ENCODE results near the gene LRRC43.
"Not testable (repeated sequence)": the region's sequence is repeated elsewhere in the genome, so short reads cannot be mapped to it uniquely, and the experiment has no call there.

Gene LRRC43

GRCh38 chr12:122155705-122156104 lies 27.2 kb upstream of the LRRC43 start:
- no peak for DNase-seq (ENCODE audit: low spot score)

DNA sequence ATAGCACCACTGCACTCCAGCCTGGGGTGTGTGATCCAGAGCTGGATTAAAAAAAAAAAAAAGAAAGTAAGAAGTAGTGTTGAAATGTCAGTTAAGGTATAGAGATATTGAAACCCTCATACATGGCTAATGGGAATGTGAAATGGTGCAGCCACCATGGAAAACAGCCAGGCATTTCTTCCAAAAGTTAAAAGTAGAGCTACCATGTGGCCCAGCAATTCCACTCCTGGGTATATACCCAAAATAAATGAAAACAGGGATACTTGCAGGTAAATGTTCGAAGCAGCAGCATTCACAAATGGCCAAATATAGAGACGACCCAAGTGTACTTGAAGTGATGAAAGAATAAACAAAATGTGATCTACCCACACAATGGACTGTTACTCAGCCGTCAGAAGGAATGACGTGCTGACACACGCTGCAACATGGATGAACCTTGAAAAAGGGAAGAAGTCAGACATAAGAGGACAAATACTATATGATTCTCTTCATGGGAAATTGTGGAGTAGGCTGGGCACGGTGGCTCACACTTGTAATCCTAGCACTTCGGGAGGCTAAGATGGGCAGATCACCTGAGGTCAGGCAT lies 24.1 kb upstream of the LRRC43 start:
- no peak for DNase-seq (ENCODE audit: low spot score)

GRCh38 chr12:122159882-122160281 lies 23.0 kb upstream of the LRRC43 start:
- DNase-seq (ENCODE audit: low spot score), result no peak

DNA sequence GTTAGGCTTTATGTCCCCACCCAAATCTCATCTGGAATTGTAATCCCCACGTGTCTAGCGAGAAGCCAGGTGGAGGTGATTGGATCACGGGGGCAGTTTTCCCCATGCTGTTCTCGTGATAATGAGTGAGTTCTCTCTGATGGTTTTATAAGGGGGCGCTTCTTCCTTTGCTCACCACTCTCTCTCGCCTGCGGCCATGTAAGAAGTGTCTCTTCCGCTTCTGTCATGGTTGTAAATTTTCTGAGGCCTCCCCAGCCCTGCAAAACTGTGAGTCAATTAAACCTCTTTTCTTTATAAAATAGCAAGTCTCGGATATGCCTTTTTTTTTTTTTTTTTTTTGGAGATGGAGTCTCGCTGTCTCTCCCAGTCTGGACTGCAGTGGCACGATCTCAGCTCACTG lies 22.2 kb upstream of the LRRC43 start:
- DNase-seq (ENCODE audit: low spot score), result no peak

- DNase-seq (ENCODE audit: low spot score), result no peak
Measured at GRCh38 chr12:122161682-122162081, 21.2 kb upstream of the LRRC43 start.

GRCh38 chr12:122162976-122163375 lies 19.9 kb upstream of the LRRC43 start:
- DNase-seq (ENCODE audit: low spot score), result no peak

- no peak for DNase-seq (ENCODE audit: low spot score)
Measured at GRCh38 chr12:122166422-122167349, 16.2 kb upstream of the LRRC43 start.

GRCh38 chr12:122167356-122167925 lies 15.5 kb upstream of the LRRC43 start:
- DNase-seq (ENCODE audit: low spot score), result no peak

- no peak for DNase-seq (ENCODE audit: low spot score)
Measured at GRCh38 chr12:122168492-122168891, 14.4 kb upstream of the LRRC43 start.

DNA sequence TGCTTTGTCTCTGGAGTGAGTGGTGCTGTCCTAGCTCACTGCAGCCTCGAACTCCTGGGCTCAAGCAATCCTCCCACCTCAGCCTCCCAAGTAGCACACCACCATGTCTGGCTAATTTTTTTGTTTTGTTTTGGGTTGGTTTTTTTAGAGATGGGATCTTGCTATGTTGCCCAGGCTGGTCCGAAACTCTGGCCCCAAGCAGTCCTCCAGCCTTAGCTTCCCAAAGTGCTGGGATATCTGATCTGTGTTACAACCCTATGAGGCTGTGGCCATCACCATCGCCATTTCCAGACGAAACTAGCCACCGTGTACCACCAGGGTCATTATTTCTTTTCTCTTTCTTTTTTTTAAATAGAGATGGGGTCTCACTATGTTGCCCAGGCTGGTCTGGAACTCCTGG lies 11.5 kb upstream of the LRRC43 start:
- DNase-seq (ENCODE audit: low spot score), result no peak

- DNase-seq (ENCODE audit: low spot score), result no peak
Measured at GRCh38 chr12:122172262-122172939, 10.5 kb upstream of the LRRC43 start.

GRCh38 chr12:122174155-122174845 lies 8.6 kb upstream of the LRRC43 start, which contains the start of gene IL31:
IL31 (minus strand) TSS chr12:122174221; CDS start chr12:122174172, 49 bp downstream.
- DNase-seq (ENCODE audit: low spot score), result no peak

DNA sequence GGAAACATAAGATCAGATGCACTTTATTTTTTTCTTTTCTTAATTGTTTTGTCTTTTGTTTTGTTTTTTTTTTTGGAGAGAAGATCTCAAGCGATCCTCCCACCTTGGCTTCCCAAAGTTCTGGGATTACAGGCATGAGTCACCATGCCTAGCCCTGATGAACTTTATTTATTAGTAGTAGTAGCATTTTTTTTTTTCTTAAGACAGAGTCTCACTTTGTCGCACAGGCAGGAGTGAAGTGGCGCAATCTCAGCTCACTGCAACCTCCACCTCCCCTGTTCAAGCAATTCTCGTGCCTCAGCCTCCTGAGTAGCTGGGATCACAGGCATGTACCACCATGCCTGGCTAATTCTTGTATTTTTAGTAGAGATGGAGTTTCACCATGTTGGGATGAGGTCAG lies 6.5 kb upstream of the LRRC43 start:
- not testable (repeated sequence) for DNase-seq (ENCODE audit: low spot score)

DNA sequence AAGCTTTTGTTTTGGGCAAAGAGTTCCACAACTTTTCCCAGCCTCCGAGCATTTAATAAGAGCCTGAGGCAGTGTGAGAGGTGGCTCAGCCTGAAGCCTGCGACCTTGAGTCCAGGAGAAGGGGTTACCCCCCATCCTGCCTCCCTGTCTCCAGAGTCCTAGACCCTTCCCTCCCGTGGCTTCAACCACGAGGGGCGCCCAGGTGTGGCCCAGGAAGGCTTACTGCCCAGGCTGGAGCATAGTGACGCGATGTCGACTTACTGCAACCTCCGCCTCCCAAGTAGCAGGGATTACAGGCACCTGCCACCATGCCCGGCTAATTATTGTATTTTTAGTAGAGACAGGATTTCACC lies 641 bp downstream of the LRRC43 start:
- DNase-seq (ENCODE audit: low spot score), result no peak

DNA sequence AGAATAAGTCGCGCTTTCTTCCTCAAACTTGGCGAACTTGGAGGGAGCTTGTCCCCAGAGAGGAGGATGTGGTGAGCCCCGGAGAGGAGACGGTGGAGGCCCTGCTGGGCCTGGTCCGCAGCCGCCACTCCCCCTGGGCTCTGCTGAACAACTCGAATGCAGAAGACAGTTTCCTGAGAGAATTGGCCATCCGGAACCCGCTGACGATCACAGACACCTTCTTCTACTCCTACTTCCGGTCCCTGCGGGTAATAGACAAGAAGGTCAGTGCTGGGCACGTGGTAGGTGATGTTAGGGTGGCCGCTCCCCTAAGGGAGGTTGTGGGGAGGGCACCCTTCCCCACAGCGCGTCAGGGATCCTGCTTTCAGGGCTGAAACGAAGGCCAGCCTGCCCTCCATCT lies 1.6 kb downstream of the LRRC43 start:
- DNase-seq (ENCODE audit: low spot score), result no peak

DNA sequence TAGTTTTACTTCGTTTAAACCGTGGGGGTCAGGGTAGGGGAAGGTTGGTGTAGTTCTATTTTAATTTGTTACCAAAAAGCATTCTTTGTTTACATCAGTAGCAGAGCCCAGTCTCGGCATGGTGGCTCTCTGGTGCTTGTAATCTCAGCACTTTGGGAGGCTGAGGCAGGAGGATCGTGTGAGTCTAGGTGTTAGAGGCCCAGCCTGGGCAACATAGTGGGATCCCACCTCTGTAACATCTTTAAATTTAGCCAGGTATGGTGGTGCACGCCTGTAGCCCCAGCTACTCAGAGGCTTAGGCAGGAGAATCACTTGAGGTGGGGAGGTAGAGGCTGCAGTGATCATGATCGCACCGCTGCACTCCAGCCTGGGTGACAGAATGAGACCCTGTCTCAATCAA lies 2.2 kb downstream of the LRRC43 start:
- DNase-seq (ENCODE audit: low spot score), result no peak

- no peak for DNase-seq (ENCODE audit: low spot score)
Measured at GRCh38 chr12:122185494-122186082, 2.7 kb downstream of the LRRC43 start.

GRCh38 chr12:122187466-122187865 lies 4.5 kb downstream of the LRRC43 start:
- DNase-seq (ENCODE audit: low spot score), result no peak

DNA sequence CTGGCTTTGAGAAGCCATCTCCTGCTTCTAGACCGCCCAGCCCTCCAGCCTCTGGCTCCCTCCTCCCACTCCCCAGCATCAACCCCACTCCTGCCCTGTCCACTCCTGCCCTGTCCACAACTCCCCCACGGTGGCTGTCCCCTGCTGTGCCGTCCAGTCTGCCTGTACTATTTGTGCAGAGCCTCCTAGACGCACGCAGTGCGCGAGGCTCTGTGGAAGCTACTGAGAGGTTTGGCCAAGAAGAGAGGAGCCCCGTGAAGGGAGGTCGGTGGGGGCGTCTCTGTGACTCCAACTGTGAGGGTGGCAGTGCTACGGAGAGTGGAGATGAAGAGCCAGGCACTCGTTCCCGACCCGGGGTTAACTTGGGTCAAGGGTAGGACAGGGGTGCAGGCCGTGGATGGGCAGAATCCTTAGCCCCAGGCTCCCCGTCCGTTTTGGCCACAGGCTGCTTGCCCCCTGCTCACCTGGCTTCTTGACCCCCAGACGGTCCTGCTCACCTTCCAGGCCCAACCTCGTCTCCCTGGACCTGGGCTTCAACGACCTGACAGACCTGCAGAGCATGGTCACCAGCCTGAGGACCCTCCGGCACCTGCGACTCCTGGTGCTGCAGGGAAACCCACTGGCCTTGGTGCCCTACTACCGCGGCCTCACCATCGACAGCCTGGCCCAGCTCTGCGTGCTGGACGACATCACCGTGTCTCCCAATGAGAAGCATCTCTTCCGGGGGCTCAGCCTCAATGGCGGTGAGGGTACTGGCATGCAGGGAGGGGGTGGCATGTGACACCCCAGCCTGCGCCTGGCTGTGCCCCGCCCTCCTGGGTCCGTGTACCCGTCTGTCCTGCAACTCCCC lies 6.9 kb downstream of the LRRC43 start:
- no peak for DNase-seq (ENCODE audit: low spot score)

- DNase-seq (ENCODE audit: low spot score), result peak; percentile 35
Measured at GRCh38 chr12:122190842-122191668, 8.1 kb downstream of the LRRC43 start.

Measured in Ammon's horn (tissue), 1 donor.